Embryonic facial prominence (tissue), 1 donor: ENCODE measurements around the gene DENND4B.
A peak's percentile ranks its signal among the peaks of the same experiment; 100 is the strongest.

Experiments used
- DNase-seq: peaks from one replicate; pipeline ENCODE4 v3.0.0-alpha.2; 2016; ENCODE audit errors: extremely low spot score

Gene DENND4B

GRCh38 chr1:153968408-153968807, 21.9 kb upstream of the DENND4B start:
- no peak for DNase-seq

- DNase-seq: no peak
Observed at GRCh38 chr1:153968000-153968363, 21.5 kb upstream of the DENND4B start.

GRCh38 chr1:153967107-153967999, 20.8 kb upstream of the DENND4B start, which contains the start of gene CREB3L4:
Gene CREB3L4, plus strand, starts transcription at chr1:153967902. Its CDS starts 624 bp downstream, at chr1:153968526.
- DNase-seq: peak; percentile 96

- DNase-seq: peak; percentile 63
Observed at GRCh38 chr1:153963850-153964331, 17.4 kb upstream of the DENND4B start.

- peak; percentile 98 for DNase-seq
Observed at GRCh38 chr1:153963030-153963849, 16.7 kb upstream of the DENND4B start, which contains the start of gene SLC39A1. Gene SLC39A1, minus strand, starts transcription at chr1:153963537. Its CDS starts 822 bp downstream, at chr1:153962715.

- no peak for DNase-seq
Observed at GRCh38 chr1:153962088-153963029, 15.8 kb upstream of the DENND4B start.

GRCh38 chr1:153961421-153961820, 14.9 kb upstream of the DENND4B start:
- DNase-seq: no peak

GRCh38 chr1:153960206-153960605, 13.7 kb upstream of the DENND4B start:
- DNase-seq: no peak

GRCh38 chr1:153959454-153959853, 12.9 kb upstream of the DENND4B start:
- DNase-seq: no peak

- no peak for DNase-seq
Observed at GRCh38 chr1:153958961-153959260, 12.4 kb upstream of the DENND4B start.

- peak; percentile 100 for DNase-seq
Observed at GRCh38 chr1:153958111-153958960, 11.8 kb upstream of the DENND4B start, which contains the start of gene CRTC2. Gene CRTC2, minus strand, starts transcription at chr1:153958612. Its CDS starts 115 bp downstream, at chr1:153958497.

GRCh38 chr1:153957744-153958110, 11.2 kb upstream of the DENND4B start:
- DNase-seq: no peak

GRCh38 chr1:153956997-153957715, 10.6 kb upstream of the DENND4B start:
- DNase-seq: no peak

- DNase-seq: no peak
Observed at GRCh38 chr1:153954826-153955225, 8.3 kb upstream of the DENND4B start.

GRCh38 chr1:153953859-153954365, 7.4 kb upstream of the DENND4B start:
- DNase-seq: no peak

GRCh38 chr1:153951801-153952200, 5.3 kb upstream of the DENND4B start:
- DNase-seq: no peak

GRCh38 chr1:153951183-153951582, 4.7 kb upstream of the DENND4B start:
- DNase-seq: no peak

GRCh38 chr1:153945795-153946621, 510 bp downstream of the DENND4B start:
- DNase-seq: no peak
